Right kidney (tissue), 1 donor: Measurements from ENCODE around the gene TPD52L1.

Experiments used
- DNase-seq: peaks from one replicate; pipeline ENCODE4 v3.0.0-alpha.2; 2016

TPD52L1 gene

DNA sequence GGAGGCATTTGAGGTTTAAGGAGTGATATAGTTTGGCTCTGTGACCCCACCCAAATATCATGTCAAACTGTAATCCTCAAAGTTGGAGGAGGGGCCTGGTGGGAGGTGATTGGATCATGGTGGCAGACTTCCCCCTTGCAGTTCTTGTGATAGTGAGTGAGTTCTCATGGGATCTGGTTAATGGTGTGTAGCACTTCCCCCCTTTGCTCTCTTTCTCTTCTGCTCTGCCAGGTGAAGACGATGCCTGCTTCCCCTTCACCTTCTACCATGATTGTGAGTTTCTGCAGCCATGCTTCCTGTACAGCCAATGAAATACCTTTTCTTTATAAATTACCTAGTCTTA lies 149.9 kb downstream of the TPD52L1 start:
- DNase-seq: no peak

DNA sequence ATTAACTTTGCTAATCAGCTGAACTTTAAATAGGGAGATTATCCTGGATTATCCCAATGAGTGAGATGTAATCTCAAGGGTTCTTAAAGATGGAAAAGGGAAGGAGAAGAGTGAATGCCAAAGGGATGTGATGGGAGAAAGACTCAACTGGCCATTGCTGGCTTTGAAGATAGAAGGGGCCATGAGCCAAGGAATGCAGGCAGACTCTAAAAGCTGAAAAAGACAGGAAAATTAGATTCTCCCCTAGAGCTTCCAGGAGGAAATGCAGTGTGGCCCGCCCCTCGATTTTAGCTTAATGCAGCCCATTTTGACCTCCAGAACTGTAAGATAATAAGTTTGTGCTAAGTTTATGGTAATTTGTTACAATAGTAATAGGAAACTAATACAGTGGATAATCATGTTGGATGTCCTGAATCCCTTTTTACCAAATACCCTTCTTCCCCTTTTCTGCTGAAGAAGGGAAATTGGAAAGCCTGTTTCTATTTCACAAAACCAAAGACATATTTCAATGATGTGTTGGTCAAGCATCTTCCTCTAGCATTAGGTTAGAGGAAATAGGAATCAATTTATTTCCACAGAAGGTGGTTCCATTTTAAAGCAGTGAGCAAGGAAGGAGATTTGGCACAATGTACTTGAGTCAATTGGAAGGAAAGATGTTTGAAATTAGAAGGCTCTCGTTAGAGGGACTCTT lies 151.5 kb downstream of the TPD52L1 start:
- DNase-seq: no peak

DNA sequence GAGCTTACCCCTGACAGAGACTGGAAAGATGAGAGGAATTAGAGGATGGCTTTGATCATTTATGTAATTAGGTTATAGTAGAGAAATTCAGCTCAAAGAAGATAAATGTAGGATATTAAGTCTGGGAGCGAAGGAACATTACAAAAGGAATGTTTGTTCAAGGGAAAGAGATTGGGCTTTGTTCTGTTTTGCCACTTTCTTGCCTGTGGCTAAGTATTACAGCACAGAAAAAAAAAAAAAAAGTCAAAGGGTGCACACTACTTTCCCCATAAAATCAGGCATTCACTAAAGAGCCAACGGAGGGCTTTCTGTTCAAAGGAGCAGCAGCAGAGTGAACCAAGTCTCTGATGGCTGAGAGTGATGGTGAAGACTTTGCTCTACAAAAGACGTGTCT lies 153.2 kb downstream of the TPD52L1 start:
- no peak for DNase-seq

DNA sequence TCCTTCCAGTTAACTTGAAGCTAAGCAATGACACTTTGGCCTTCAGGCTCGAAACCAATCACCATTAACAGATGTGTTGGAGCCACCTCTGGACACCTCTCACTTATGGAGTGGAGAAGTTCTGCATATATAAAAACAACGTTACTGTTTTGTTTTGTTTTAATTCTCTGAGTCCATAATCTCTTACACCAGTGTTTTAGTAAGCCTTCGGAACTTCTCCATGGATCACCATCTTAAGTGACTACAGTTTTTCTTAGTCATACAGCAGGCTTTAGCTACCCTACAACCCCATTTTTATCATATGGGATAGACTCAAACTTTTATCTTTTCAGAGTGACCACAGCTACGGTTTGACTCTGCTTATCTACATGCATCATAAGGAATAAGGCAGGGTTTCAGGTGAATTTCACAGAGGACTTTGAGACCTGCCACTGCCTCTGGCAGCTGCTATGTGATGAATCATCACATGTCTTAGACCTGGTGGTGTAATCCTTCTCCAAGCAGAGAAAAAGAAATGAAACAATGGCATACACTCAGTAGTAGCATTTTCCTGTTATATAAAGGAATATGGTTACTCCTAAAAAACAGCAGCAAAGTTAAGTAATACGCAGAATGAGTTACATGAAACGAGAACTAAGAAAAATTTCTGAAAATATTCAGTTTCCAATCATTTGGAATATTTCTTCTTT lies 153.7 kb downstream of the TPD52L1 start:
- no peak for DNase-seq

DNA sequence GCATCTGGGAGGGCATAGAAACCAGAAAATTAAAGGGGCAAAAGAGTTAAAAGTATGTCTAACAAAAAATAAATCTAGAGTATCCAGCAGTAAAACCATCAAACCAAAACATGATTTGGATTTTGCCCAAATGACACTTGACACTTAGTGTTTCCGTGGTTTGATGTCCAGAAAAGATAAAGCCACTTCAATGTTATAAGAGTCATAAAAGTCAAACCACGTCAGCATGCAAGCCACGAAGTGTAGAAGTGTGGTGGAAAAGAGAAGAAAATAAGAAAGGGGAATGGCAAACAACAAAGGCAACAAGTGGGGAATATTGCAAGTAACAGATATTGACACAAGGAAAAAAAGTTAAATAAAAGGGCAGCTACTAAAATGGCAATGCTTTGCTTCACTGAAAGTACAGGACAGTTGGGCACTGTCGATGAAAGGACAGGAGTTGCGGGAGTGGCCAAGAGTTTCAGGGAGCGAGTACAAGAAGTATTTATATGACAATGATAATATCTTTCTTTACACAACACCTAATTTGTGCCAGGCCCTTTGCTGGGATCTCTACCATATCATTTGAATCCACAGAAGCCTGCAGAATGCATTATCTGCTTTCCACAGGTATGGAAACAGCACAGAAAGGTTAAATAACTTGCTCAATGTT lies 154.5 kb downstream of the TPD52L1 start:
- no peak for DNase-seq

DNA sequence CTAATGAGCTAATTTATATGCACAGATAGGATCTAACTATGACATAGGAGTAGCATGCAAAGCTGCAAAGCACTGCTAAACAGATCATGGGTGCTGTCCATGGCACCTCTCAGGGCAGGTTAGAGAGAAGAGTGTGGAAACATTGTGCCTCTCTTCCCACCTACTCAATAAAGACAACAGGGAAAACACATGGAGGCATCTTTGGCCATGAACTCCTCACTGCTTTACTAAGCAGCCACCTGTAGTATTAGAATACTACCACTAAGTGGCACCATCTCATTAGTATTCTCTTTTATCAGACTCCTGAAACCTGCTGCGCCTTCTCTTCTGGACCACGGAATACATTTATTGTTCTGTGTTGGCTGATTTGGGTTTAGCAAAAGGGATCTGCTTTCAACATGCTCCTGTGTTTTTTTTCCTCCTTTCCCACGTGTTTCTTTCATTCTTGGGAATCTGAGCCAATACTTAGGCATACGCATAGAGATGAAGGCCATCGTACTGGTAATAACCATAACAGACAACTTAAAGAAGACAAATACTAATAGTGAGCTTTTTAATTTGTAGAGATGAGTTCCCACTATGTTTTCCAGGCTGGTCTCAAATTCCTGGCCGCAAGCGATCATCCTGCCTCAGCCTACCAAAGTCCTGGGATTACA lies 157.5 kb downstream of the TPD52L1 start:
- peak; percentile 46 for DNase-seq

DNA sequence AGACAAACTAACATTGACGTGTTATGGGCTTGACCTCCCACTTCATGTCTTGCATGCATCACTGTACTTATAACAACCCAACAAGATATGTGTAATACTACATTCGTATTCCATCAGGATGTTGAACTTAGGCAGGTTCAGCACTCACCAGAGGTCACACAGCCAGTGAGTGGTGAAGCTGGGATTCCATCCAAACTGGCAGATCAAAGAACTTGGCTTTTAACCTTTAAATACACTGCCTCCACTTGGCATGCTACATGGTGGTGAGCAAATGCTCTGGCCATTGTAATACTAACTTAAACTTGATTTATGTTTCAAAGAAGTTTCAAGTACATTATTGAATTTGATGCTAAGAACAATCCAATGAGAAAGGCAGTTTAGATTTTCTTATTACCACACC lies 158.9 kb downstream of the TPD52L1 start:
- no peak for DNase-seq

DNA sequence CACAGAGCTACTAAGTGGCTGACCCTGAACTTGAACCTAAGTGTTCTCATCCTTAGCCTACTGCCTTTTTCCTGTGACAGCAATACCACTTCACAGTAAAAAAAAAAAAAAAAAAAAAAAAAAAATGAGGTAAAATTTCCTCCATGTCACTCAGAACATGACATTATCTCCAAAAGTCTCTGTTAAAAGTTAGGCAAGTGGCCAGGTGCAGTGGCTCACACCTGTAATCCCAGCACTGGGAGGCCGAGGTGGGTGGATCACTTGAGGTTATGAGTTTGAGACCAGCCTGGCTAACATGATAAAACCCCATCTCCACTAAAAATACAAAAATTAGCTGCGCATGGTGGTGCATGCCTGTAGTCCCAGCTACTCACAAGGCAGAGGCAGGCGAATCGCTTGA lies 159.4 kb downstream of the TPD52L1 start:
- DNase-seq: no peak
